HG02973 (cell line): Measurements from ENCODE around the gene ARHGAP28.
"Not testable (repeated sequence)": the region's sequence is repeated elsewhere in the genome, so short reads cannot be mapped to it uniquely, and the experiment has no call there.

Experiments
- ATAC-seq: cut with Tn5 transposase; IDR thresholded peaks from one replicate; pipeline ENCODE4 v1.9.1; 2021; ENCODE audit warnings: moderate library complexity; ENCODE audit not compliant: unreplicated experiment

ARHGAP28 gene

GRCh38 chr18:6891788-6892187 is 162.3 kb downstream of the ARHGAP28 start:
- ATAC-seq: no peak

- no peak for ATAC-seq
These were observed 171.9 kb downstream of the ARHGAP28 start for GRCh38 chr18:6901286-6901926.

GRCh38 chr18:6917072-6917471 is 187.6 kb downstream of the ARHGAP28 start:
- no peak for ATAC-seq

GRCh38 chr18:6920099-6920955 is 190.8 kb downstream of the ARHGAP28 start:
- ATAC-seq: no peak

- no peak for ATAC-seq
These were observed 192.1 kb downstream of the ARHGAP28 start for GRCh38 chr18:6921571-6921970.

- no peak for ATAC-seq
These were observed 193.7 kb downstream of the ARHGAP28 start for GRCh38 chr18:6923220-6923619.

- ATAC-seq: no peak
These were observed 197.6 kb downstream of the ARHGAP28 start for GRCh38 chr18:6927153-6927552.

- ATAC-seq: no peak
These were observed 198.8 kb downstream of the ARHGAP28 start for GRCh38 chr18:6928359-6928758.

- no peak for ATAC-seq
These were observed 200.0 kb downstream of the ARHGAP28 start for GRCh38 chr18:6929370-6930102.

GRCh38 chr18:6934859-6935258 is 205.3 kb downstream of the ARHGAP28 start:
- no peak for ATAC-seq

GRCh38 chr18:6938003-6938402 is 208.5 kb downstream of the ARHGAP28 start:
- no peak for ATAC-seq

- not testable (repeated sequence) for ATAC-seq
These were observed 208.9 kb downstream of the ARHGAP28 start for GRCh38 chr18:6938403-6938802.

- ATAC-seq: no peak
These were observed 210.5 kb downstream of the ARHGAP28 start for GRCh38 chr18:6939972-6940371.

GRCh38 chr18:6940451-6940850 is 210.9 kb downstream of the ARHGAP28 start:
- ATAC-seq: no peak

- ATAC-seq: no peak
These were observed 212.5 kb downstream of the ARHGAP28 start for GRCh38 chr18:6941996-6942395.

GRCh38 chr18:6942742-6943141 is 213.2 kb downstream of the ARHGAP28 start:
- no peak for ATAC-seq

- no peak for ATAC-seq
These were observed 213.6 kb downstream of the ARHGAP28 start for GRCh38 chr18:6943143-6943542.

GRCh38 chr18:6947338-6948030 is 218.0 kb downstream of the ARHGAP28 start:
- ATAC-seq: no peak

GRCh38 chr18:6948281-6949055 is 219.0 kb downstream of the ARHGAP28 start:
- no peak for ATAC-seq
